HG02981 (cell line): ENCODE measurements around the gene MTTP.

Source experiments
- ATAC-seq: cut with Tn5 transposase; IDR thresholded peaks from one replicate; pipeline ENCODE4 v1.9.1; 2021; ENCODE audit warnings: mild to moderate bottlenecking, moderate library complexity; ENCODE audit not compliant: unreplicated experiment

Gene MTTP

DNA sequence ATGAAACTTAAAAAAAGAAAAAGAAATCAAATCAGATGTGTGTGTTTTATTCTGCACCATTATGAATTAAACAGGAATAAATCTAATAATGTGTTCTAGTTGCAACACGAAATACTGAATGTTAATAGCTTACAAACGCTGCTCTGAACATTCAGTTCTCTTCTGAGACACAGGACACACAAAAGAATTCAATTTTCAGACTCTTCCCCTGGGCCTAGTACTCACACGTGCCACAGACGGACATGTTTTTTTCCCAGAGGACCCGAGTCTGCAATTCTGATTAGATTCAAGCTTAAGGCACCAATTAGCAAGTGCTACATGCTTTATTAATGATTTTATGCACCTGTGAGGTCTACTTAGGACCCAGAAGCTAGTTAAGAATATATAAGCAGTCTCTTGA is 62.5 kb downstream of the MTTP start:
- no peak for ATAC-seq

DNA sequence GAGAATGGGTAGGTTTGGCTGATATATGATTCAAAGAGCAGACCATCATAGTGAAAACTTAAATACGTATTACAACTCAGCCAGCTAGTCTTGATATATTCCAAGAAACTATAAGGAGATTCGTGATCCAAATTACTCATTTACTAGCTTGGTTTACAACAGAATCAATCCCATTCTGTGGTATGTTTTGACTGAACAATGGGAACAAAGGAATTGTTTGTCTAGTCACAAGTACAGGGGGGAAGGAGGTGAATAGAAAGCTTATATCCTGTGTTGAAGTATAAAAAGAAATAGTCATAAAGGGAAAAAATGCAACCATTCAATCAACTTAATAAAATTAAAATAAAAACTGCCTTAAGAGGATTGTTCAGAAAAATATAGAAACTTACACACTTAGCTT is 66.1 kb downstream of the MTTP start:
- no peak for ATAC-seq

DNA sequence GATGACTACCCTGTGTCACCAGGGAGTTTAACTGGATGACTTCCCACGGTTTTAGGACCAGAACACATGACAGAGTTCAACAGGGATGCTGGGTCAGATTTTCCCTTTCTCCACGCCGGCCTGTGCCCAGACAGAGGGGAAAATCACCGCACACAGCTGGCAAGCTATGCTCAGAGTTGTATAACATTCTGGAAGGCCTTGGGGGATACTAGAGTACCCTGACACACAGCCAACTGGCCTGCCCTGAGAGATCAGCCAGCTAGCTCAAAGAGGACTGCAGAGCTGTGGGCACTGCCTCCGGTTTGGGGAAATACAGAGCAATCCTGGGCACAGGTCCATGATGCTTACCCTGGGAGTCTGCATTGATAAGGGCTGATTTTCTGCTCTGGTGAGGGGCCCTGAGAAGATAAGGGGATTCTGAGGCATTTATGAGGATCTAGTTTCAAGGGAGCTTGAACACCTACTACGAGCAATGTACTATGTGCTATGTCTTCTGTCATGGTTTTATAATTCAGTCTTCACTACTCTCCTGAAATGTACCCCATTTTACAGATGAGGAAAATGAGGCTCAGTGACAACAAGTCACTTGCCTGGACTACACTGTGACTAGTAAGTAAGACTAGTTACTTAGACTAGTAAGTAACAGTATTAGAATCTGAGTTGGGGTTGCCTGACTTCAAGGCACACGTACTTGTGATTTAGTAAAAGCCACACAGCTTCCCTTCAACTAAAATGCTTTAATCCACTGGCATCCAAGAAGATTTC is 68.3 kb downstream of the MTTP start:
- ATAC-seq, result no peak

DNA sequence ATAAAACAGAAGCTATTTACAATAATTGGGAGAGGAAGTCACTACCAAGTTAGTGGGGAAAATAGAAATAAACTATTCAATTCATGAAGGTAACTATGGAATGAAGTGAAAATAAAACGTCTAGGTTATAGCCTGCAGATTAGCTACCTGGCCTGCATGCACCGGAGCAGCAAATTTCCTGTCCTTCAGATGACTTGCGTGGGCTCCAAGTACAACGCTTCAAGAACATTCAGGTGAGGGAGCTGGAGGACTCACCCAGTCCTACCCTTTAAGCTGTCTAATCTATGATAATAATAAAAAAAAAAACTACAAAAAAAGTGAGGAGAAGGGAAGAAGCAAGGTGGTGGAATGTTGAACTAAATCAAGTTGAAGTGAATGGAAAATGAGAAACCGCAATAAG is 69.8 kb downstream of the MTTP start:
- ATAC-seq, result no peak

DNA sequence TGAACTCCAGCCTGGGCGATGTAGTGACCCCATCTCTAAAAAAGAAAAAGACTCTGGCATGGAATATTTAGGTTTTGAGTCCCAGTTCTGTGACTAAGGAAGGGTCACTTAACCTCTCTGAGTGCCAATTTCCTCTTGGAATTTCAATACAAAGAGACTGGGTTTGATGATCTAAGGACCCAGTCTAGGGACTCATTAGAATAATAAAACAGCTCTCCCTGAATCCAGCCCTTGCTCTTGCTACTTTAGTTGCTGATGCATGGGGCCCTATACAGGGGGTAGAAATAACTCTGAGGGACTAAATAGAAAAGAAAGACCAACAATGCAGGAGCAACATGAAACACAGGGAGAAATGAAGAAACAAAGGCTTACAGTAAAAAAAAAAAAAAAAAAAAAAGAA is 70.4 kb downstream of the MTTP start:
- ATAC-seq, result no peak

DNA sequence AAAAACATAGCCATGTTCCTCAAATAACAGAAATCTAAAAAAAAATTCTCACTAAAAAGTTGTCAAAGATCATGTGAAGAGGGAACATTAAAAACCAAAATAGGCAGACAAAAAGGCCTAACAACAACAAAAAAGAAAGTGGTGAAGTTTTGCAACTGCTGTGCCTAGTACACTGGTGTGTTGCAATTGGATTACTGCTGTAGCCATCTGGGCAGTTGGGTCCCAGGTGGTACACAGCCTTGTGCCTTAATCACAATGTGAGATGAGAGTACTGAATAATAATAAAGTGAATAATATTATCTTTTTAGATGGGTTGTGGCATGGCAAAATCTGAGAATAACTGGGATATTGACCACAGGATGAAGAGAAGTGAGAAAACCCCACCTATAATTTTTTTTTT is 71.0 kb downstream of the MTTP start:
- ATAC-seq, result no peak

DNA sequence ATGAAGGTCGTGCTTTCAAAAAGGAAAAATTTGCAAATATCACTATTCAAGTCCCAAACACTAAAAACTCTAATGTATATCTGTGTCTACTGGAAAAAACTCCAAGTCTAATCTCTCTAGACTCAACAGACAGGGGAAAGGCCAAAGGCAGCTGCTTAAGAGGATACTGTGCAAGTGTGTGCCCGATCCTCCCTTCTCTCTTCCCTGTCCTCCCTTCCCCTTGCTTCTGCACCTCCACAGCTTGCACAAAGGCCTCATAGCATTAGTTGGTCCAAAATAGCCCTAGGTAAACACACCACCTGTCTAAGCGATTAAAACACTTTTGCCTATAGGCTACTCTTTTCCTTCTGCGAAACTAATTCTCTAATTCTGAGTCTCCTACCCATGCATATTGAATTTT is 72.4 kb downstream of the MTTP start:
- no peak for ATAC-seq

DNA sequence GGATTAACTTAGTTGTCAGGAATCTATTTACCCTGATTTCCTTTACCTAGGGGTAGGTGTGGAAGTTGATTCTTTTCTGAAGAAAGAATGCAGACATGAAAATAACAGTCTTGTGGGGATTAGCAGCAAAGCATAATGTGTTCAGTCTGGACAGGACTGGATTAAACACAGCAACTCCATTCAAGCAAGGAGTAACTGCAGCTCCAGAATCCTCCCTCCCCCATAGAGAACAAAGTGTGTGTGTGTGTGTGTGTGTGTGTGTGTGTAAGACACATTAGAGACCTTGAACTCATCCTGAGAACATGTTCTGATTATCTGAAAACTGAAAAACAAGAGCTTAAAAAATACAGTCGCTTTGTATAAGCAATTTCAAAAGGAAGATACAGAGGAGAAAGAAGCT is 73.7 kb downstream of the MTTP start:
- no peak for ATAC-seq

DNA sequence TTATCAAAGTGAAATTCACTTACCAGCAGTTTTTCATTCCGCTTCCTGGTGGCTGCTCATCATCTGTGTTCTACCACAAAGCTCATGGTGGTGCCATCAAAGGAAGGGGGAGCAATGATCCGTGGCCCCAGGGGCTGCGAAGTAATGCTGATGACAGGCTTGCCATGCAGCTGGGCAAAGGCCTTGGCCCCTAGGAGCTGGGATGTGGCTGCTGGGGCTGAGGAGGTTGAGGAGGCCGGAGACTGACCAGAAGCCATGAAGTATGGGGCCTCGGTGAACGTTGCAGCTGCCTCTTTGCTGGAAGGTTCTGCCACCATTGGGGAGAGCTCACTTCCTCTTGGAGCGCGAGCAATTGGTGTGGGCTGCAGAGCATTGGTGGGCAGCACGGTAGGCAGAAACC is 74.6 kb downstream of the MTTP start:
- no peak for ATAC-seq

DNA sequence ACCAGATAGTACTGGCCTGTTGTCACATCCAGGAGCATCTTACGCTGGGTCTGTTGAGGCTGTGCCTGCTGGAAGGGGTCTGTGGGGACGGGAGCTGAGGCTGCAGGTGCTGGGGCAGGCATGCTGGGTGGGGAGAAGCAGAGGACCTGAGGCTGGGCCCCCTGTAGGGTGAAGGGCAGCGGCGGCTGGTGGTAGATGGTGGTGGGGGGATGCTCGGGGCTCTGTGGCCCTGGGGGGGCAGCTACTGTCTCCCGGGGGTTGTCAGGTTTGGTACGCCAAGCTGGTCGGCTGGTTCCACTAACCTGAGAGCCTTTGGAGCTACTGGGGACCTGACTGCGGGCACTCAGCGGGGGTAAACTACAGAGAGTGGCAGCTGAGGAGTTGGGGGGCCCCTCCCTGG is 75.2 kb downstream of the MTTP start:
- no peak for ATAC-seq

DNA sequence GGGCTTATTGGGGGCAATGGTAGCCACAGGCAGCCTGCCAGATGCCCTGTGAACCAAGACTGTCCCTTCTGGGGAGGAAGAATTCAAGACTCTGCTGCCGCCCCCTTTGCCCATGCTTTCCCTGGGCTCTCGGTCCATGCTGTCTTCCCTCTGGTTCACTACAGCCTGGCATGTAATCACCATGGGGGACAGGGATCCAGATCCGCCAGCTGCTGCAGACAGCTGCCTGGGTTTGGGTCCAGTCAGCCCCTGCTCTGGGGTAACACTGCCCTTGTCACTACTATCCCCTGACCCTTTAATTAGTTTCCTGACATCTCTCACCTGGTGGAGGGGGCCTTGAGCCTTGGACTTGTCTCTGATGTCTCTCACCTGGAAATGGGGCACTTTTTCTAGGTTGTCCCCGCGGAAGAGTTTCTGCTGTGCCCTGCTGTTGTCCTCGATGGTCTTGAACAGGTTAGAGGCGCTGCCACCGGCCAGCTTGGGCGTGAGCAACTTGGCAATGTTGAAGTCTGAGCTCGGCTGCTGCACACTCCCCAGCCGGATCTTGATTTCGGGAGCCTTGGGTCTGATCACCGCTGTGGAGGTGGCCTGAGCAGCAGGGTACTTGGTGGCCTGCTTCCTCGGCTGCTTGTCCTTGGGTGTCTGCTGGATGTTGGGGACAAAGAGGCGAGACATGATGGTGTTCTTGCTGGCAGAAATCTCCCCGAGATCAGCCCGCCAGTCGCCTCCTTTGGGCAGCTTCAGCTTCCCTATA is 76.6 kb downstream of the MTTP start:
- no peak for ATAC-seq

DNA sequence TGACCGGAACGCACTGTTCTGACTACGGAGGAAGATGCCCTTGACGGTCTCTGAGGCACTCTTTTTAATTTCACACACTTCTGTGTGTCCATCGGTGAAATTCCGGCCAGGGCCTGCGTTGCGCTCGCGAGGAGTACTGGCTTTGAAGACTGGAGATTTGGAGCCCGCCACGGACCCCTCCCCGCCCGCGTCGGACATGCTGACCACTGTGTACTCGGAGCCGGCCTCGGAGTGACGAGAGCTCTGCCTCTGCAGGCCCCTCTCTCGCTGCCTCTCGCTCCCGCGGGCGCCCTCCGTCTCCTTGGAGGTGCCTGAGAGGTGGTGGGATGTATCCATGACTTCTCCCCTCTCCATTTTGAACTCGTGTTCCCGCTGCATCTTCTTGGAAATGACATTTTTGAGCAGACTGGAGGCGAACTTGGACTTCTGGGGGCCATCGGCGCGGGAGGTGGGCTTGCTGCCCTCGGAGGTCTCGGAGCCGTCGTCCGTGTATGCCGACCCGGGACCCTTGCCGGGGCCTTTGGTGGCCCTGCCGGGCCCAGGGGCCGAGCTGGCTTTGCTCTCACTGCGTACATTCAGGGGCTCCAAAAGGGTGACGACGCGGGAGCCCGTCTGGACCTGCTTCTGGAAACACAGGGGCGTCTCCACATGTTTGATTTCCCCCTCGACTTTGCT is 77.3 kb downstream of the MTTP start:
- ATAC-seq, result no peak

DNA sequence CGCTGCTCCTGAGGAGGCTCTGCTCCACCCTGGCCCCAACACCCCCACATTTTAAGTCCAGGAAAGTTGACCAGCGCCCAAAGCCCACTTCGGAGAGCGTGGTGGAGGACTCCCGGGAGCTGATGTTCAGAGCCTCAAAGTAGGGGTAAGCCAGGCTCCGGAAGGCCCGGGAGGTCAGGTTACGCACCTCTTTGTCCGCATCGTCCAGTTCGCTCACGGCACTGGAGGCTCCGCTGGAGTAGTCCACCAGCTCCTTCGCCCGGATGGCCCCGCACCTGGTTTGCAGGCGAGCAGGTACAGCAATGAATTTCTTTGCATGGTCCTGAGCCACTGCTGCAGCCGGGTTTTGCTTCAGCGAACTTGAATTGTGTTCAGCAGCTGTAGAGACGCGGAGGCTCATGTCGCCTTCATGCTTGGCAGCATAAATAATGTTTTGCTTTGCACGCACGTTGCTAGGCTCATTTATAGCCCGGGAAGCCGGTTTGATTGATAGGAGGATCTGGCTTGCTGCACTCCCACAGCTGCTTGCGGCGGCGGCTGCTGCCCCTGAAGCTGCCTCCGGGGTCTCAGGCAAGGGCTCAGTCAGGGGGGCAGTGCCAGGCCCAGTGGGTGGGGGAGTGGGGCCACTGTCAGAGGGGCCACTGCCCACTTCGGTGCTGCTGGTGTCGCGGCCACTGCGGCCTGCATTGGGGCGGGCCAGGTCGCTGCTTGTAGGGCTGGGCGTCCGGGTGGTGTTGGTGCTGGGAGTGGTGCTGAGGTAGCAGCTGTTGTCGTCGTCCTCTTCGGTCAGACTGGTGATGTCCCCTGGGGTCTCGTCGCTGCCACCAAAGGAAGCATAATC is 78.2 kb downstream of the MTTP start:
- ATAC-seq, result no peak

DNA sequence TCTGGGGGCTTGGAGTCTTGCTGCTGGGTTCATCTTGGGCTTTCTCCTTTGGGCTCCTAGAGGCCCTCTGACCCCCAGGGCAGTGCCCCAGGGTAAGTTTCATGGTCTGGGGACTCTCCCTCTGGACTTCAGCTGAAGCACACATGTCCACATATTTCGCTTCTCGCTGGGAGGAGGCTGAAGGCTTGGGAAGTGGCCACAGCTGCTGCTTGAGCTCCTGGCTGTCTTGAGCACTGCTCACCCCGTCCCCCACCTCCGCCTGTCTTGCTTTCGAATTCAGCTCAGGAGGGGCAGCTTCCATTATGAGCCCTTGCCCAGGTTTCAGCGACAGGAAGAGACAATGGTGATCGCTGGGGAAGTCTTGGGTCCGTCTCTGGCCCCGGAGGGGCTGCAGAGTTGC is 79.3 kb downstream of the MTTP start:
- ATAC-seq, result no peak

DNA sequence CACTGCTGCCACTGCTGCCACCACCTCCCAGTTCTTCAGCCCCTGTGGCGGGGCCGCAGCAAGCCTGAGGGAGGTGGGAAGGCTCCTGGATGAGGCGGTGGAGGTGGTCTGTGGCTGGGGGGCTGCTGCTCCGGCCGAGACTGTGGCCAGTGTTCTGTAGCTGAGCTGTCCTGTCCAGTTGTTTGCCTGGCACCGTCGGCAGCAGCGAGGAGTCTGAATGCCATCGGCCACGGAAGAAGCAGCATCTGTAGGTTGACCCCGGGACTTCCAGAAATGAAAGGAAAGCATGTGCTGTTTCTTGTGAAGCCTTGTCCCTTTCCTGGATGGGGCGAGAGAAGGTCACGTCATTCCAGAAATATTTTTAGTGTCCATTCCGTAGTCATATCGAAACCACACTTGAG is 79.7 kb downstream of the MTTP start:
- no peak for ATAC-seq

DNA sequence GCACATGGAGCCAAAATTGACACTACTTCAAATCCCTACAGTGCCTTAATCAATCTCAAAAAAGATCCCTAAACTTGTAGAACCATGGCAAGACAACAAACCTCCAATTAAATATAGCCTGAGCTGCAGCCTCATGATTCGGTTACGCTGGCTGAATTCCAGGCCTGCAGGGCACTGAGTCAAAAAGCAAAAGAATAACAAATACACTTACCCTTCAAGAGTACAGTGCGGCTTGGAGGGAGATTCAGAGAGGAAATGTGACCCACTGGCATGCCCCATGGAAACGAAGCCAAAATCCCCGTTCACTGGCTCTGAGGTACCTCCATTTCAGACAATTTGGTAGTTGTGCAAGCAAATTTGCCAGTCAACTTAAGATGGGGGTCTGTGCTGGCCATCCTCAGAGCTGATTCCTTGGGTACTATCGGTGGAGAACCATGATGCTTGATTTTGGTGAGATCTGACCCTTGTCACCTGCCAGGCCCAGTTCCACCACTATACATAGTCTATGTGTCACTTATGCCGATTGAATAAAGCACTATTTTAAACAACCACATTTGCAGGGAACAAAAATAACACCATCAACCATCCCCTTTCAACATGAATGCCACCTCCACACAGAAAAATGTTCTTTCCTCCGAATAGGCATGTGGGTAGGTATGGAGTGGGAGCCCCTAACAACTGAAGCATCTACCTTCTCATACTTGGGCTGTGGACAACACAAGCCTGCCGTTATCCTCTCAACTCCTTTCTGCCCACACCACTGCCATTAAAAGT is 80.9 kb downstream of the MTTP start:
- no peak for ATAC-seq

DNA sequence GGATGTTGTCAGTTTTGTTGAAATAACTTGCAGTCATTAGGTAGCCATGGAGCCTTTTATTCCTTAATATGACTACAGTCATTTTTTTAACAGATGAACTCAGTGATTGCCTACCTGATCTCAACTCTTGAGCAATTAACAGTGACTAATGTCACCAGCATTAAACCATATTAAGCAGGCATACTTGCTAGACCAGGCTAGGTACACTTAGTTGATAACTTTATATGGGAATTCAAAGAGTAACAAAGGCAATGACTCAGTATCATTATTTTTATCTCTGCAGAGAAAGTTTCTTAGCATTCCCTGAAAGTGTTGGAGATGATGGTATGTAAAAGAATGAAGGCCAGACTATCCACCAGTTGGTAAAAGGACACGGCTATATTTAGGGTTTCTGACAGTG is 83.2 kb downstream of the MTTP start, which contains the start of gene C4orf54:
Gene C4orf54, minus strand, starts transcription at position 31 of the 400 bp plus-strand sequence. CDS start 3,180 bp downstream, outside the sequence.
- ATAC-seq, result no peak

DNA sequence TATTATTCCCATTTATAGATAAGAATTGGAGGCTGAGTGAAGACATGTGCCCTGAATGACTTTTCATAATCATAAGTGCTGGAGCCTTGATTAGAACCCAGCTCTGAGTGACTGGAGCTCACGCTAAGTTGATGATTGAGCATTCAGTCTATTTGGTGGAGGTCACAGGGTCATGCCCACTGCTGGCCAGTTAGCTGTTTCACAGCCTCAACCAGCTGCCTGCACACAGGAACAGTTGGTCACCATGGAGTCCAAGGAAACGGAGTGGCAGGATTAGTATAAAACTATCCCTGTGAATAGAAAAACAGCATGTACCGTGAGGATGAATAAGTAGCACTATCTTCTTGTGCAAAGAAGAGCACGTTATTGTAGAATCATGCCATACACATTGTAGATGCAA is 84.0 kb downstream of the MTTP start:
- ATAC-seq, result no peak

DNA sequence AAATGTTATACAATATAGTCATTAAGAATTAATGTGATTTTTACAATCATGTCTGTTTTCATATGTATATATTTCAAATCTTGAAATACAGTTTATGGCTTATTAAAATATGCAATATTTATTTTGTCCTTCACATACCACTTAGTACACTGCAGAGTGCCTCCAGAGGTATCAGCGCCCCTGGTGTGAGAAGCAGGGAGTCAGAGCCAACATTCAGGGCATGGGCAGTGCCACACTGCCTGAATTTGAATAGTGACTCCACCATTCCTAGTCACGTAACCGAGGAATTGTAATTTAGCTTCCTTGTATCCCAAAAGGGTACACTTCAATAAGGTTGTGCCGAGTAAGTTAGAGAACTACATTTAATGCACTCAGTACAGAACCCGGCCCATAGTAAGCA is 87.3 kb downstream of the MTTP start:
- no peak for ATAC-seq

DNA sequence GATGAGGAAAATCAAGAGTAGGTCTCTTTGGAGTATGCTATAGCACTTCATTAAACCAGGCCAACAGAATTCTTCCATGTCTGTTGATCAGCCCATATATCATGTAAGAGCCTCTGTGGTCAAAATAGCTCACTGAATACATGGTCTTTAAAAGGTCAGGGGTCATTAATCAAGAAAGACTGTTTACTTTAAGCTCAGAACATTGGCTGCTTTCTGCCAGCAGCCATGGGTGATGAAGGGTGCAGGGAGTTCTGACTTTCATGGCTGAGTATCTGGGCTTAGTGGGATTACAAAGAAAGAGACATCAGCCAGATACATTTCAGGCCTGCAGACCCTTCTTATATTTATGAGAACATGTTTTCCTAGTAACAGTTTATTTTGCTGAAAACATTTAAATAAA is 90.1 kb downstream of the MTTP start:
- ATAC-seq, result no peak
